Measurements from ENCODE around the gene TRAPPC3. TPM values are rescaled to one million over a fixed set of nuclear protein-coding genes. Genes with fewer than 3 reads are reported as not detected.
A peak's percentile ranks its signal among the peaks of the same experiment; 100 is the strongest.

Gene TRAPPC3
- total and polyA plus RNA-seq, 9 of the 15 experiments (the other 6 are each of a cell fraction or from before 2014, with no cell fraction given): 20.6 to 141 (median 112) TPM

DNA sequence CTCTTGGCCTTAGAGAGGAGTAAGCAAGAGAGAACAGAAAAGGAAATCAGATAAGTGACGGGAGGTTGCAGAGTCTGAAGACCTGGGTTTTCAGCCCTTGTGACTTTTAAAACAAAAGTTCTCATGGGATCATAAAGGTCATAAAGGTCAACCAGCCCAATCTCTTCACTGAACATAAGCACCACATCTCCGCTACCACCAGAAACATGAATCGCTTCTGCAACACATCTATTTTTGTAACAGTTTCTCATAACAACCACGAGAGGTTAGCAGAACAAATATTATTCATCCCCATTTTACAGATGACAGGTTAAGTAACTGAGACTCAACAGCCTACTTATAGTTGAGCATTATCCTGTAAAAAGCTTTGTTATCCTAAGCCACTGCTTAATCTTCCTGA lies 5.9 kb downstream of the TRAPPC3 start (continued):
- TF ChIP-seq CREBBP (IDR thresholded peaks at IDR 0.05; ENCODE audit: low read depth, low read length): no peak
- TF ChIP-seq BCOR (IDR thresholded peaks at IDR 0.05): peak; percentile 81
- no peak for TF ChIP-seq FOXJ3 (CRISPR knock-in tag; IDR thresholded peaks at IDR 0.05)
- TF ChIP-seq KAT8 (IDR thresholded peaks at IDR 0.05; ENCODE audit: low read depth): no peak
- TF ChIP-seq MYBL2 (IDR thresholded peaks at IDR 0.05; ENCODE audit: low read depth): no peak
- no peak for TF ChIP-seq MYBL2 (CRISPR knock-in tag; IDR thresholded peaks at IDR 0.05; ENCODE audit: borderline replicate concordance)
- no peak for TF ChIP-seq KLF10 (CRISPR knock-in tag; IDR thresholded peaks at IDR 0.05)
- TF ChIP-seq, protein P1, sequence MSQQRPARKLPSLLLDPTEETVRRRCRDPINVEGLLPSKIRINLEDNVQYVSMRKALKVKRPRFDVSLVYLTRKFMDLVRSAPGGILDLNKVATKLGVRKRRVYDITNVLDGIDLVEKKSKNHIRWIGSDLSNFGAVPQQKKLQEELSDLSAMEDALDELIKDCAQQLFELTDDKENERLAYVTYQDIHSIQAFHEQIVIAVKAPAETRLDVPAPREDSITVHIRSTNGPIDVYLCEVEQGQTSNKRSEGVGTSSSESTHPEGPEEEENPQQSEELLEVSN (IDR thresholded peaks at IDR 0.05; ENCODE audit: borderline replicate concordance in 1 of 2, extremely low read depth in 1 of 2, insufficient read depth in 1 of 2, insufficient read length in 1 of 2, low read depth in 1 of 2, low read length in 1 of 2, poor library complexity in 1 of 2, severe bottlenecking in 1 of 2): no peak
- no peak for TF ChIP-seq ZNF57 (CRISPR knock-in tag; IDR thresholded peaks at IDR 0.05)
- no peak for TF ChIP-seq TAF15 (IDR thresholded peaks at IDR 0.05; ENCODE audit: low read depth, low read length)
- TF ChIP-seq GATAD2A (IDR thresholded peaks at IDR 0.05): no peak
- no peak for TF ChIP-seq ZNF79 (CRISPR knock-in tag; IDR thresholded peaks at IDR 0.05; ENCODE audit: low read depth)
- no peak for TF ChIP-seq SMAD2 (IDR thresholded peaks at IDR 0.05; ENCODE audit: low read depth, low read length)
- peak; percentile 27 for TF ChIP-seq PHF20 (IDR thresholded peaks at IDR 0.05; ENCODE audit: partially characterized antibody)
- no peak for TF ChIP-seq ZNF551 (CRISPR knock-in tag; IDR thresholded peaks at IDR 0.05)
- TF ChIP-seq ZNF695 (CRISPR knock-in tag; IDR thresholded peaks at IDR 0.05): no peak
- peak; percentile 48 to 75; a peak in 3 of 4 replicates for TF ChIP-seq KDM1A (IDR thresholded peaks at IDR 0.05)
- no peak for TF ChIP-seq POLR2H (tag; IDR thresholded peaks at IDR 0.05; ENCODE audit: low read depth)
- no peak for TF ChIP-seq YY1 (IDR thresholded peaks at IDR 0.05; ENCODE audit: borderline replicate concordance in 1 of 3, control insufficient read depth in 1 of 3, extremely low read depth in 1 of 3, insufficient read depth in 3 of 3, insufficient read length in 1 of 3, insufficient replicate concordance in 2 of 3, low read depth in 1 of 3, low read length in 2 of 3)
- TF ChIP-seq DPF2 (IDR thresholded peaks at IDR 0.05): no peak
- TF ChIP-seq, protein P2, sequence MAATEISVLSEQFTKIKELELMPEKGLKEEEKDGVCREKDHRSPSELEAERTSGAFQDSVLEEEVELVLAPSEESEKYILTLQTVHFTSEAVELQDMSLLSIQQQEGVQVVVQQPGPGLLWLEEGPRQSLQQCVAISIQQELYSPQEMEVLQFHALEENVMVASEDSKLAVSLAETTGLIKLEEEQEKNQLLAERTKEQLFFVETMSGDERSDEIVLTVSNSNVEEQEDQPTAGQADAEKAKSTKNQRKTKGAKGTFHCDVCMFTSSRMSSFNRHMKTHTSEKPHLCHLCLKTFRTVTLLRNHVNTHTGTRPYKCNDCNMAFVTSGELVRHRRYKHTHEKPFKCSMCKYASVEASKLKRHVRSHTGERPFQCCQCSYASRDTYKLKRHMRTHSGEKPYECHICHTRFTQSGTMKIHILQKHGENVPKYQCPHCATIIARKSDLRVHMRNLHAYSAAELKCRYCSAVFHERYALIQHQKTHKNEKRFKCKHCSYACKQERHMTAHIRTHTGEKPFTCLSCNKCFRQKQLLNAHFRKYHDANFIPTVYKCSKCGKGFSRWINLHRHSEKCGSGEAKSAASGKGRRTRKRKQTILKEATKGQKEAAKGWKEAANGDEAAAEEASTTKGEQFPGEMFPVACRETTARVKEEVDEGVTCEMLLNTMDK (IDR thresholded peaks at IDR 0.05; ENCODE audit: borderline replicate concordance, insufficient read depth, low read depth, low read length, poor library complexity, severe bottlenecking): no peak
- no peak for TF ChIP-seq RBM22 (IDR thresholded peaks at IDR 0.05; ENCODE audit: low read depth, low read length, poor library complexity, severe bottlenecking)
- TF ChIP-seq ESRRA (IDR thresholded peaks at IDR 0.05; ENCODE audit: borderline replicate concordance, low read depth): peak; percentile 34; the same call in 1 of the 2 replicates
- TF ChIP-seq, protein P3, sequence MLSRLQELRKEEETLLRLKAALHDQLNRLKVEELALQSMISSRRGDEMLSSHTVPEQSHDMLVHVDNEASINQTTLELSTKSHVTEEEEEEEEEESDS (CRISPR knock-in tag; IDR thresholded peaks at IDR 0.05): no peak
- no peak for TF ChIP-seq GATAD2B (IDR thresholded peaks at IDR 0.05; ENCODE audit: borderline replicate concordance)
- TF ChIP-seq, protein P4, sequence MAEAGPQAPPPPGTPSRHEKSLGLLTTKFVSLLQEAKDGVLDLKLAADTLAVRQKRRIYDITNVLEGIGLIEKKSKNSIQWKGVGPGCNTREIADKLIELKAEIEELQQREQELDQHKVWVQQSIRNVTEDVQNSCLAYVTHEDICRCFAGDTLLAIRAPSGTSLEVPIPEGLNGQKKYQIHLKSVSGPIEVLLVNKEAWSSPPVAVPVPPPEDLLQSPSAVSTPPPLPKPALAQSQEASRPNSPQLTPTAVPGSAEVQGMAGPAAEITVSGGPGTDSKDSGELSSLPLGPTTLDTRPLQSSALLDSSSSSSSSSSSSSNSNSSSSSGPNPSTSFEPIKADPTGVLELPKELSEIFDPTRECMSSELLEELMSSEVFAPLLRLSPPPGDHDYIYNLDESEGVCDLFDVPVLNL (CRISPR knock-in tag; IDR thresholded peaks at IDR 0.05; ENCODE audit: low read depth): no peak

Data from K562 (cell line).